Ovary (tissue), 9 donors: ENCODE results near the gene FAM229A. TPM values are rescaled to one million over a fixed set of nuclear protein-coding genes. Genes with fewer than 3 reads are reported as not detected.

ENCODE experiments used
- DNase-seq, 5 donors: peaks; one replicate each; pipeline ENCODE4 v3.0.0-alpha.2; 2019 to 2020
- H3K27ac ChIP-seq, 2 donors: fragments of 200-600 bp; one replicate each; pipeline versions ENCODE4 v1.5.1 to v1.8.0; 2019 to 2022
- H3K27me3 ChIP-seq: fragments of 200-600 bp; one replicate; pipeline ENCODE4 v1.8.0; 2022
- H3K36me3 ChIP-seq: fragments of 200-600 bp; sonication (generic); one replicate; pipeline ENCODE4 v1.5.1; 2019
- H3K4me1 ChIP-seq: one replicate; pipeline ENCODE4 v1.8.1; 2013; ENCODE audit warnings: mild to moderate bottlenecking, moderate library complexity; ENCODE audit not compliant: insufficient read depth
- H3K4me3 ChIP-seq: fragments of 200-600 bp; sonication (generic); one replicate; pipeline ENCODE4 v1.5.1; 2017
- H3K9me3 ChIP-seq, 2 donors: fragments of 200-600 bp in 1 of 2; sonication (generic) in 1 of 2; one replicate each; pipeline versions ENCODE4 v1.5.1 to v1.8.1; 2013 to 2019; ENCODE audit warnings: mild to moderate bottlenecking in 1 of 2, moderate library complexity in 1 of 2
- CTCF ChIP-seq, 3 donors: fragments of 450-650 bp in 2 of 3; fragments of 200-600 bp in 1 of 3; IDR thresholded peaks; one replicate each; pipeline versions ENCODE4 v1.5.1 to v1.8.0; 2016 to 2022; ENCODE audit warnings: antibody characterized with exemption in 3 of 3, mild to moderate bottlenecking in 1 of 3
- EP300 ChIP-seq: sonication (generic); formaldehyde crosslinking; IDR thresholded peaks from one replicate; pipeline ENCODE4 v1.6.1; 2017; ENCODE audit warnings: antibody characterized with exemption
- POLR2A ChIP-seq: fragments of 450-650 bp; IDR thresholded peaks from one replicate; pipeline ENCODE4 v1.6.1; 2017; ENCODE audit warnings: antibody characterized with exemption, mild to moderate bottlenecking, moderate library complexity
- WGBS, 3 donors: extraction: QIAGEN DNeasy Blood & Tissue Kit in 1 of 3; methylation state at CpG; one replicate each; pipeline versions ENCODE4 v1.1.5 to v1.1.7; 2013 to 2017; 5-methylcytosine and 5-hydroxymethylcytosine counted together
- intact Hi-C, 4 donors: fragments of 100-400 bp; cut with DNase I; formaldehyde crosslinking; loops; one replicate each; pipeline versions ENCODE4 v1.11.0 to v1.15.1; 2022 to 2023
- polyA plus RNA-seq, 2 donors: library from polyadenylated mRNA; stranded (reverse); fragments of 200-250 nt in 1 of 2; fragments of 350-450 nt in 1 of 2; fragmentation: Illumina TruSeq in 1 of 2; extraction: RNeasy Lipid Tissue Mini Kit (QIAGEN cat#74804) in 1 of 2; gene quantifications; one replicate each; pipeline ENCODE4 v1.2.3, GENCODE V29; 2013 to 2014
- total RNA-seq, 7 donors: library from RNA; depleted of rRNA in 2 of 7; stranded (reverse); fragments of >200 nt in 2 of 7; fragmentation: NEBNext Ultra II Directional in 3 of 7; extraction: Animal tissue kit (Norgen Biotek cat#: 25700) in 3 of 7; gene quantifications; one replicate each; pipeline versions ENCODE4 v1.1.0 to v1.2.4, GENCODE V29; 2016 to 2023
- donor health status: DM: no; HTN: no; CAD: no; lungs with moderate emphysema.
- donor health status: DM: no; HTN: no; CAD: no.
- donor health status: Bipolar disorder and iron deficiency.
- donor health status: DM: yes; HTN: yes; CAD: no.
- donor health status: DM: no; HTN: no; CAD: no.
- donor health status: DM: yes; HTN: yes; CAD: no.

Gene FAM229A
- total and polyA plus RNA-seq, 9 donors = 3.0 to 27.0 (median 14.0) TPM

GRCh38 chr1:32364836-32365235 lies 2.6 kb upstream of the FAM229A start:
- DNase-seq = peak in 1 of 5 donors; percentile 28
- Histone ChIP-seq H3K4me3 (no peak overlapping the region), H3K4me1 (peaks cover 8% of the 10 kb centered on the region), H3K27ac (no peak overlapping the region), H3K27me3 (no peaks in the 10 kb centered on the region), H3K36me3 (no peaks in the 10 kb centered on the region), H3K9me3 (no peaks in the 10 kb centered on the region)
- WGBS, 3 donors = 70 to 83% (median 71%) methylated on average over 5 of the region's 5 CpGs
- TF ChIP-seq POLR2A (no peak), CTCF (IDR thresholded peaks at IDR 0.05) (no peak), EP300 (no peak)
- intact Hi-C loops = loop anchor here in 1 of 4 donors (10.0 kb wide), 1 partner anchor 120 kb away; the partner anchor contains the start of gene FAM167B

GRCh38 chr1:32363713-32364112 lies 1.4 kb upstream of the FAM229A start:
- 90 to 94% (median 90%) methylated on average over 12 of the region's 12 CpGs for WGBS, 3 donors
- intact Hi-C loops = loop anchor here in 1 of 4 donors (10.0 kb wide), 1 partner anchor 119 kb away; the partner anchor contains the start of gene FAM167B
- no peaks in the 10 kb centered on the region for H3K27me3 ChIP-seq
- H3K9me3 ChIP-seq = no peaks in the 10 kb centered on the region
- TF ChIP-seq POLR2A (no peak), EP300 (no peak), CTCF (IDR thresholded peaks at IDR 0.05) (no peak)
- no peak overlapping the region for H3K27ac ChIP-seq
- no peaks in the 10 kb centered on the region for H3K36me3 ChIP-seq
- H3K4me1 ChIP-seq = peaks cover 8% of the 10 kb centered on the region
- no peak overlapping the region for H3K4me3 ChIP-seq
- peak in 1 of 5 donors; percentile 48 for DNase-seq

GRCh38 chr1:32361674-32362473 lies 411 bp downstream of the FAM229A start:
- Histone ChIP-seq H3K4me3 (peak overlapping the region; percentile 24), H3K9me3 (no peaks in the 10 kb centered on the region), H3K4me1 (peaks cover 8% of the 10 kb centered on the region), H3K27me3 (no peaks in the 10 kb centered on the region), H3K36me3 (no peaks in the 10 kb centered on the region), H3K27ac (peak overlapping the region; percentile 68 to 87)
- WGBS, 3 donors = 1 to 4% (median 2%) methylated on average over 38 to 91 of the region's 91 CpGs
- DNase-seq = peak; percentile 77 to 88 (median 83)
- intact Hi-C loops = loop anchor here in 1 of 4 donors (10.0 kb wide), 1 partner anchor 117 kb away; the partner anchor contains the start of gene FAM167B
- TF ChIP-seq CTCF (IDR thresholded peaks at IDR 0.05) (peak; percentile 46 to 84 (median 78)), POLR2A (no peak), EP300 (no peak)

GRCh38 chr1:32361308-32361673 lies 994 bp downstream of the FAM229A start:
- no peaks in the 10 kb centered on the region for H3K9me3 ChIP-seq
- intact Hi-C loops = loop anchor here in 1 of 4 donors (10.0 kb wide), 1 partner anchor 116 kb away; the partner anchor contains the start of gene FAM167B
- TF ChIP-seq POLR2A = no peak
- no peak for TF ChIP-seq EP300
- no peak for TF ChIP-seq CTCF (IDR thresholded peaks at IDR 0.05)
- H3K27me3 ChIP-seq = no peaks in the 10 kb centered on the region
- peaks cover 8% of the 10 kb centered on the region for H3K4me1 ChIP-seq
- WGBS, 3 donors = 35 to 64% (median 38%) methylated on average over 23 to 35 of the region's 35 CpGs
- peak overlapping the region; percentile 68 to 87 for H3K27ac ChIP-seq
- H3K4me3 ChIP-seq = peak overlapping the region; percentile 24
- H3K36me3 ChIP-seq = no peaks in the 10 kb centered on the region
- DNase-seq = peak in 4 of 5 donors; percentile 54 to 78 (median 70)
